HepG2 (cell line): ENCODE results near the gene SGK1. TPM values are rescaled to one million over a fixed set of nuclear protein-coding genes. Genes with fewer than 3 reads are reported as not detected.
A peak's percentile ranks its signal among the peaks of the same experiment; 100 is the strongest.

Source experiments
- ARNT2 ChIP-seq: sonication (generic); formaldehyde crosslinking; IDR thresholded peaks from 2 replicates; pipeline ENCODE4 v1.8.0; 2022; ENCODE audit warnings: mild to moderate bottlenecking, low read depth, missing genetic modification reagents, moderate library complexity
- BRF2 ChIP-seq: sonication (generic); formaldehyde crosslinking; IDR thresholded peaks from 2 replicates; pipeline ENCODE4 v1.8.1; 2022; ENCODE audit warnings: mild to moderate bottlenecking, missing genetic modification reagents
- FOXA1 ChIP-seq, 2 experiments: fragments of 450-650 bp in 1 of 2; sonication (generic) in 1 of 2; formaldehyde crosslinking in 1 of 2; IDR thresholded peaks; 2 replicates each; pipeline versions ENCODE4 v1.4.0 to v1.6.1; 2016 to 2020; ENCODE audit warnings: missing genetic modification reagents in 1 of 2
- GATAD1 ChIP-seq: IDR thresholded peaks from 2 replicates; pipeline ENCODE4 v1.6.1; 2016; ENCODE audit warnings: missing genetic modification reagents, missing compliant biosample characterization
- KAT2B ChIP-seq: fragments of 150-350 bp; IDR thresholded peaks from 2 replicates; pipeline ENCODE4 v1.6.1; 2014; ENCODE audit warnings: low read depth, low read length, borderline replicate concordance
- KDM4B ChIP-seq: sonication (generic); formaldehyde crosslinking; IDR thresholded peaks from 2 replicates; pipeline ENCODE4 v1.4.0; 2020; ENCODE audit warnings: missing genetic modification reagents
- KLF11 ChIP-seq: IDR thresholded peaks from 2 replicates; pipeline ENCODE4 v1.6.1; 2016; ENCODE audit warnings: missing compliant biosample characterization
- MED13 ChIP-seq: sonication (generic); formaldehyde crosslinking; IDR thresholded peaks from 2 replicates; pipeline ENCODE4 v1.5.0; 2020; ENCODE audit warnings: missing genetic modification reagents
- NAIF1 ChIP-seq: sonication (generic); formaldehyde crosslinking; IDR thresholded peaks from 2 replicates; pipeline ENCODE4 v1.5.0; 2020; ENCODE audit warnings: mild to moderate bottlenecking, missing genetic modification reagents, borderline replicate concordance
- NFAT5 ChIP-seq: sonication (generic); formaldehyde crosslinking; IDR thresholded peaks from 2 replicates; pipeline ENCODE4 v1.4.0; 2020; ENCODE audit warnings: missing genetic modification reagents
- NKX3-1 ChIP-seq: sonication (generic); formaldehyde crosslinking; IDR thresholded peaks from 2 replicates; pipeline ENCODE4 v1.5.0; 2020; ENCODE audit warnings: missing genetic modification reagents
- SMC3 ChIP-seq: IDR thresholded peaks from 2 replicates; pipeline ENCODE4 v1.6.1; 2011; ENCODE audit warnings: low read length, improper control_type of control experiment
- SOX6 ChIP-seq, 2 experiments: fragments of 450-650 bp in 1 of 2; sonication (generic) in 1 of 2; formaldehyde crosslinking in 1 of 2; IDR thresholded peaks; 2 replicates each; pipeline versions ENCODE4 v1.4.0 to v1.6.1; 2017 to 2020; ENCODE audit warnings: antibody characterized with exemption in 1 of 2, mild to moderate bottlenecking in 1 of 2, missing genetic modification reagents in 1 of 2
- ZFP41 ChIP-seq: sonication (generic); formaldehyde crosslinking; IDR thresholded peaks from 2 replicates; pipeline ENCODE4 v1.4.0; 2020; ENCODE audit warnings: mild to moderate bottlenecking, missing genetic modification reagents, borderline replicate concordance
- ZNF569 ChIP-seq: sonication (generic); formaldehyde crosslinking; IDR thresholded peaks from 2 replicates; pipeline ENCODE4 v1.5.0; 2020; ENCODE audit warnings: mild to moderate bottlenecking, missing genetic modification reagents, moderate library complexity, borderline replicate concordance
- polyA plus RNA-seq, 8 experiments: library from polyadenylated mRNA; depleted of rRNA in 3 of 8; stranded (reverse) in 7 of 8; unstranded in 1 of 8; fragments of >200 nt; fragmentation: Illumina TruSeq in 4 of 8; extraction: Trizol in 4 of 8; gene quantifications; 2 replicates each; pipeline versions ENCODE4 v1.2.1 to v1.2.3, GENCODE V29; 2011 to 2016; ENCODE audit warnings: low read depth in 4 of 8, missing spikeins in 1 of 8, mixed read lengths in 1 of 8; ENCODE audit not compliant: insufficient read depth in 1 of 8
- total RNA-seq, 5 experiments: library from RNA; depleted of rRNA; stranded (reverse); fragments of >200 nt; fragmentation: Illumina TruSeq; extraction: Trizol; gene quantifications; 2 replicates each; pipeline ENCODE4 v1.2.3, GENCODE V29; 2016; ENCODE audit warnings: low read depth in 1 of 5
- TF ChIP-seq, protein P1 (sequence below): sonication (generic); formaldehyde crosslinking; IDR thresholded peaks from 2 replicates; pipeline ENCODE4 v1.8.0; 2022; ENCODE audit warnings: mild to moderate bottlenecking, missing genetic modification reagents
- TF ChIP-seq, protein P2 (sequence below): sonication (generic); formaldehyde crosslinking; IDR thresholded peaks from 2 replicates; pipeline ENCODE4 v1.4.0; 2020; ENCODE audit warnings: mild to moderate bottlenecking, missing genetic modification reagents

Gene SGK1
- total and polyA plus RNA-seq, 2 of the 13 experiments (the other 11 are each of a cell fraction or from before 2014, with no cell fraction given) = 56.1 to 56.2 TPM

GRCh38 chr6:134198093-134198492 is 119.8 kb downstream of the SGK1 start (continued):
- TF ChIP-seq ZFP41 (CRISPR knock-in tag) (no peak), NKX3-1 (0 out of 2 replicates have a peak, but pooled peaks have one; percentile 57), ZNF569 (no peak), GATAD1 (CRISPR knock-in tag) (peak; percentile 58), MED13 (CRISPR knock-in tag) (peak; percentile 97), KDM4B (CRISPR knock-in tag) (0 out of 2 replicates have a peak, but pooled peaks have one; percentile 37), KAT2B (no peak), ARNT2 (0 out of 2 replicates have a peak, but pooled peaks have one; percentile 36), SOX6 (IDR thresholded peaks at IDR 0.05) (no peak), SOX6 (CRISPR knock-in tag; IDR thresholded peaks at IDR 0.05) (peak; percentile 98), NFAT5 (CRISPR knock-in tag) (no peak), NAIF1 (CRISPR knock-in tag) (no peak), BRF2 (CRISPR knock-in tag) (peak; percentile 60; the same call in 1 of the 2 replicates), SMC3 (peak; percentile 11; the same call in 1 of the 2 replicates), KLF11 (0 out of 2 replicates have a peak, but pooled peaks have one; percentile 46), FOXA1 (IDR thresholded peaks at IDR 0.05) (peak; percentile 96), FOXA1 (CRISPR knock-in tag; IDR thresholded peaks at IDR 0.05) (peak; percentile 99)
- TF ChIP-seq, protein P1, sequence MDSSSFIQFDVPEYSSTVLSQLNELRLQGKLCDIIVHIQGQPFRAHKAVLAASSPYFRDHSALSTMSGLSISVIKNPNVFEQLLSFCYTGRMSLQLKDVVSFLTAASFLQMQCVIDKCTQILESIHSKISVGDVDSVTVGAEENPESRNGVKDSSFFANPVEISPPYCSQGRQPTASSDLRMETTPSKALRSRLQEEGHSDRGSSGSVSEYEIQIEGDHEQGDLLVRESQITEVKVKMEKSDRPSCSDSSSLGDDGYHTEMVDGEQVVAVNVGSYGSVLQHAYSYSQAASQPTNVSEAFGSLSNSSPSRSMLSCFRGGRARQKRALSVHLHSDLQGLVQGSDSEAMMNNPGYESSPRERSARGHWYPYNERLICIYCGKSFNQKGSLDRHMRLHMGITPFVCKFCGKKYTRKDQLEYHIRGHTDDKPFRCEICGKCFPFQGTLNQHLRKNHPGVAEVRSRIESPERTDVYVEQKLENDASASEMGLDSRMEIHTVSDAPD (CRISPR knock-in tag) = no peak
- TF ChIP-seq, protein P2, sequence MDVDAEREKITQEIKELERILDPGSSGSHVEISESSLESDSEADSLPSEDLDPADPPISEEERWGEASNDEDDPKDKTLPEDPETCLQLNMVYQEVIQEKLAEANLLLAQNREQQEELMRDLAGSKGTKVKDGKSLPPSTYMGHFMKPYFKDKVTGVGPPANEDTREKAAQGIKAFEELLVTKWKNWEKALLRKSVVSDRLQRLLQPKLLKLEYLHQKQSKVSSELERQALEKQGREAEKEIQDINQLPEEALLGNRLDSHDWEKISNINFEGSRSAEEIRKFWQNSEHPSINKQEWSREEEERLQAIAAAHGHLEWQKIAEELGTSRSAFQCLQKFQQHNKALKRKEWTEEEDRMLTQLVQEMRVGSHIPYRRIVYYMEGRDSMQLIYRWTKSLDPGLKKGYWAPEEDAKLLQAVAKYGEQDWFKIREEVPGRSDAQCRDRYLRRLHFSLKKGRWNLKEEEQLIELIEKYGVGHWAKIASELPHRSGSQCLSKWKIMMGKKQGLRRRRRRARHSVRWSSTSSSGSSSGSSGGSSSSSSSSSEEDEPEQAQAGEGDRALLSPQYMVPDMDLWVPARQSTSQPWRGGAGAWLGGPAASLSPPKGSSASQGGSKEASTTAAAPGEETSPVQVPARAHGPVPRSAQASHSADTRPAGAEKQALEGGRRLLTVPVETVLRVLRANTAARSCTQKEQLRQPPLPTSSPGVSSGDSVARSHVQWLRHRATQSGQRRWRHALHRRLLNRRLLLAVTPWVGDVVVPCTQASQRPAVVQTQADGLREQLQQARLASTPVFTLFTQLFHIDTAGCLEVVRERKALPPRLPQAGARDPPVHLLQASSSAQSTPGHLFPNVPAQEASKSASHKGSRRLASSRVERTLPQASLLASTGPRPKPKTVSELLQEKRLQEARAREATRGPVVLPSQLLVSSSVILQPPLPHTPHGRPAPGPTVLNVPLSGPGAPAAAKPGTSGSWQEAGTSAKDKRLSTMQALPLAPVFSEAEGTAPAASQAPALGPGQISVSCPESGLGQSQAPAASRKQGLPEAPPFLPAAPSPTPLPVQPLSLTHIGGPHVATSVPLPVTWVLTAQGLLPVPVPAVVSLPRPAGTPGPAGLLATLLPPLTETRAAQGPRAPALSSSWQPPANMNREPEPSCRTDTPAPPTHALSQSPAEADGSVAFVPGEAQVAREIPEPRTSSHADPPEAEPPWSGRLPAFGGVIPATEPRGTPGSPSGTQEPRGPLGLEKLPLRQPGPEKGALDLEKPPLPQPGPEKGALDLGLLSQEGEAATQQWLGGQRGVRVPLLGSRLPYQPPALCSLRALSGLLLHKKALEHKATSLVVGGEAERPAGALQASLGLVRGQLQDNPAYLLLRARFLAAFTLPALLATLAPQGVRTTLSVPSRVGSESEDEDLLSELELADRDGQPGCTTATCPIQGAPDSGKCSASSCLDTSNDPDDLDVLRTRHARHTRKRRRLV (CRISPR knock-in tag) = no peak
